ENCODE data around the gene HBM. TPM values are rescaled to one million over a fixed set of nuclear protein-coding genes. Genes with fewer than 3 reads are reported as not detected.

HBM gene
- total RNA-seq, 4 donors from 2014 or later, result 3.8 TPM; not detected in 3

DNA sequence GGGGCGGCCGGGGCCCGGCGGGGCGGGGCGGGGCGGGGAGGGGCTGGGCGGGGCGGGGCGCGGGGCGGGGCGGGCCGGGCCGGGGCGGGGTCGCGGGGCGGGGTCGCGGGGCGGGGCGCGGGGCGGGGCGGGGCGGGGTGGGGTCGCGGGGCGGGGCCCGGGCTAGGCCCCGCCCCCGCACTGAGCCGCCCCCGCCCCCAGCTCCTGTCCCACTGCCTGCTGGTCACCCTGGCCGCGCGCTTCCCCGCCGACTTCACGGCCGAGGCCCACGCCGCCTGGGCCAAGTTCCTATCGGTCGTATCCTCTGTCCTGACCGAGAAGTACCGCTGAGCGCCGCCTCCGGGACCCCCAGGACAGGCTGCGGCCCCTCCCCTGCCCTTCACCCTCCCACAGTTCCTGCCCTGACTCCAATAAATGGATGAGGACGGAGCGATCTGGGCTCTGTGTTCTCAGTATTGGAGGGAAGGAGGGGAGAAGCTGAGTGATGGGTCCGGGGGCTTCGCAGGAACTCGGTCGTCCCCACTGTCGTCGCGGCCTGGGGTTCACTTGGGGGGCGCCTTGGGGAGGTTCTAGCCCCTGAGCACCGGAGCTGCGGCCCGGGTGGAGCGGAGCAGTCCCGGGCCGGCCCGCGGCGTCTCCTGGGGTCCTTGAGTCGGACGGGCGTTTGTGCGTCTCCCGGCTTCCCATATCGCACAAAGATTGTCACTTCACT is 795 bp upstream of the HBM start:
- Histone ChIP-seq H3K9me3 (no peaks in the 10 kb centered on the region), H3K4me3 (peak overlapping the region in 3 of 4 donors; percentile 17 to 30 (median 25)), H3K27ac (replicated peaks in 1 of 4) (no peak overlapping the region), H3K27me3 (peaks cover 10 to 87% (median 43%) of the 10 kb centered on the region in 4 donors), H3K36me3 (no peaks in the 10 kb centered on the region), H3K4me1 (peaks cover 19 to 21% (median 20%) of the 10 kb centered on the region in 4 donors)
- DNase-seq (ENCODE audit: extremely low spot score), result no peak
- intact Hi-C loops (cut with DNase I), result no loop called here
- TF ChIP-seq POLR2AphosphoS5 (IDR thresholded peaks at IDR 0.05) (no peak), POLR2A (IDR thresholded peaks at IDR 0.05; ENCODE audit: low read depth) (no peak), EP300 (IDR thresholded peaks at IDR 0.05) (no peak)
- TF ChIP-seq, protein P1, sequence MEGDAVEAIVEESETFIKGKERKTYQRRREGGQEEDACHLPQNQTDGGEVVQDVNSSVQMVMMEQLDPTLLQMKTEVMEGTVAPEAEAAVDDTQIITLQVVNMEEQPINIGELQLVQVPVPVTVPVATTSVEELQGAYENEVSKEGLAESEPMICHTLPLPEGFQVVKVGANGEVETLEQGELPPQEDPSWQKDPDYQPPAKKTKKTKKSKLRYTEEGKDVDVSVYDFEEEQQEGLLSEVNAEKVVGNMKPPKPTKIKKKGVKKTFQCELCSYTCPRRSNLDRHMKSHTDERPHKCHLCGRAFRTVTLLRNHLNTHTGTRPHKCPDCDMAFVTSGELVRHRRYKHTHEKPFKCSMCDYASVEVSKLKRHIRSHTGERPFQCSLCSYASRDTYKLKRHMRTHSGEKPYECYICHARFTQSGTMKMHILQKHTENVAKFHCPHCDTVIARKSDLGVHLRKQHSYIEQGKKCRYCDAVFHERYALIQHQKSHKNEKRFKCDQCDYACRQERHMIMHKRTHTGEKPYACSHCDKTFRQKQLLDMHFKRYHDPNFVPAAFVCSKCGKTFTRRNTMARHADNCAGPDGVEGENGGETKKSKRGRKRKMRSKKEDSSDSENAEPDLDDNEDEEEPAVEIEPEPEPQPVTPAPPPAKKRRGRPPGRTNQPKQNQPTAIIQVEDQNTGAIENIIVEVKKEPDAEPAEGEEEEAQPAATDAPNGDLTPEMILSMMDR (IDR thresholded peaks at IDR 0.05), result no peak
- WGBS, result no CpG with 5 or more reads among the region's 77 CpGs

DNA sequence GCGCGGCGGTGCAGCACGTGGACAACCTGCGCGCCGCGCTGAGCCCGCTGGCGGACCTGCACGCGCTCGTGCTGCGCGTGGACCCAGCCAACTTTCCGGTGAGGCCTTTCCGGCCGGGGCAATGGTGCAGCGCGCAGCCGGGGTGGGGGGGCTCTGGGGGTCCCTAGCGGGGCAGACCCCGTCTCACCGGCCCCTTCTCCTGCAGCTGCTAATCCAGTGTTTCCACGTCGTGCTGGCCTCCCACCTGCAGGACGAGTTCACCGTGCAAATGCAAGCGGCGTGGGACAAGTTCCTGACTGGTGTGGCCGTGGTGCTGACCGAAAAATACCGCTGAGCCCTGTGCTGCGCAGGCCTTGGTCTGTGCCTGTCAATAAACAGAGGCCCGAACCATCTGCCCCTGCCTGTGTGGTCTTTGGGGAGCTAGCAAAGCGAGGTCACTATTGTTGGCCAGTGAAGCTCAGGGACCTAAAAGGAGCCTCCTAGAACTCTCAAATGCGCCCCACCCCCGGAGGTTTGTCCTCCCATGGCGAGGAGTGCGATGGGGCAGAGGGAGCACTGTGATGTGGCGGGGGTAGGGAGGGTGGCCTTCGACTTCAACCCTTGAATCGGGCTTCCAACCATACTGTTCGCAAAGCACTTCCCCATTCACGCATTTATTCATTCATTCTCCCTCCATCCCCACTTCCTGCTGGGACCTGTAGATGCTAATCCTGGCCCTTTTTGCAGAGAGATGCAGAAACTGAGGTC is 770 bp downstream of the HBM start:
- peaks cover 10 to 89% (median 52%) of the 10 kb centered on the region in 4 donors for H3K27me3 ChIP-seq
- intact Hi-C loops (cut with DNase I), result no loop called here
- no peak for DNase-seq (ENCODE audit: extremely low spot score)

GRCh38 chr16:167122-167690 is 1.4 kb downstream of the HBM start:
- Histone ChIP-seq H3K36me3 (no peaks in the 10 kb centered on the region), H3K27me3 (peaks cover 10 to 88% (median 54%) of the 10 kb centered on the region in 4 donors), H3K4me3 (no peak overlapping the region), H3K9me3 (no peaks in the 10 kb centered on the region), H3K27ac (replicated peaks in 1 of 4) (no peak overlapping the region), H3K4me1 (peaks cover 19 to 21% (median 20%) of the 10 kb centered on the region in 4 donors)
- TF ChIP-seq EP300 (IDR thresholded peaks at IDR 0.05) (no peak), POLR2AphosphoS5 (IDR thresholded peaks at IDR 0.05) (no peak), POLR2A (IDR thresholded peaks at IDR 0.05; ENCODE audit: low read depth) (no peak)
- TF ChIP-seq, protein P1 (IDR thresholded peaks at IDR 0.05), result no peak
- 15% methylated on average over 11 of the region's 11 CpGs for WGBS
- intact Hi-C loops (cut with DNase I), result no loop called here
- no peak for DNase-seq (ENCODE audit: extremely low spot score)

More for the DNA sequence above, 770 bp downstream of the HBM start:
- no peaks in the 10 kb centered on the region for H3K9me3 ChIP-seq
- H3K36me3 ChIP-seq, result no peaks in the 10 kb centered on the region
- no peak overlapping the region for H3K27ac ChIP-seq (replicated peaks in 1 of 4)
- H3K4me3 ChIP-seq, result peak overlapping the region in 3 of 4 donors; percentile 17 to 31 (median 25)
- TF ChIP-seq, protein P1 (IDR thresholded peaks at IDR 0.05), result no peak
- H3K4me1 ChIP-seq, result peaks cover 19 to 21% (median 20%) of the 10 kb centered on the region in 4 donors
- WGBS, result 8% methylated on average over 18 of the region's 45 CpGs

DNA sequence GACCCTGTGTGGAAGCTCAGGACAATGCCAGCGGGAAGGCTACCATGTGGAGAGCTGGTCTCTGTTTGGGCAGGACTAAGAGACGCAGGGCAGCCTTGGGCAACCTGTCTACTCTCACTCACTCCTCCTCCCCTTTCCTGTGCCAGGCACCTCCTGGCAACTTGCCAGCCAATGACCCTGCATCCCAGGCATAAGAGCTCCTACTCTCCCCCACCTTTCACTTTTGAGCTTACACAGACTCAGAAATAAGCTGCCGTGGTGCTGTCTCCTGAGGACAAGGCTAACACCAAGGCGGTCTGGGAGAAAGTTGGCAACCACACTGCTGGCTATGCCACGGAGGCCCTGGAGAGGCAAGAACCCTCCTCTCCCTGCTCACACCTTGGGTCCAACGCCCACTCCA is 2.6 kb downstream of the HBM start:
- WGBS, result 64% methylated on average over 6 of the region's 6 CpGs
- H3K27me3 ChIP-seq, result peaks cover 10 to 79% (median 54%) of the 10 kb centered on the region in 4 donors

More for the DNA sequence above, 2.6 kb downstream of the HBM start:
- no peaks in the 10 kb centered on the region for H3K36me3 ChIP-seq
- intact Hi-C loops (cut with DNase I), result no loop called here
- no peak for DNase-seq (ENCODE audit: extremely low spot score)
- no peaks in the 10 kb centered on the region for H3K9me3 ChIP-seq
- H3K4me3 ChIP-seq, result no peak overlapping the region
- no peak overlapping the region for H3K27ac ChIP-seq (replicated peaks in 1 of 4)
- peaks cover 19 to 21% (median 20%) of the 10 kb centered on the region in 4 donors for H3K4me1 ChIP-seq
- TF ChIP-seq POLR2AphosphoS5 (IDR thresholded peaks at IDR 0.05) (no peak), POLR2A (IDR thresholded peaks at IDR 0.05; ENCODE audit: low read depth) (no peak), EP300 (IDR thresholded peaks at IDR 0.05) (no peak)
- TF ChIP-seq, protein P1 (IDR thresholded peaks at IDR 0.05), result no peak

All from esophagus muscularis mucosa (tissue), 4 donors.